ENCODE measurements around the gene NLRC5.

The NLRC5 gene

GRCh38 chr16:57054338-57054737 is 65.0 kb downstream of the NLRC5 start:
- no peak overlapping the region for H3K4me3 ChIP-seq (ENCODE audit: low read depth, low read length)
- TF ChIP-seq CTCF (IDR thresholded peaks at IDR 0.05; ENCODE audit: low read depth, low read length): no peak

DNA sequence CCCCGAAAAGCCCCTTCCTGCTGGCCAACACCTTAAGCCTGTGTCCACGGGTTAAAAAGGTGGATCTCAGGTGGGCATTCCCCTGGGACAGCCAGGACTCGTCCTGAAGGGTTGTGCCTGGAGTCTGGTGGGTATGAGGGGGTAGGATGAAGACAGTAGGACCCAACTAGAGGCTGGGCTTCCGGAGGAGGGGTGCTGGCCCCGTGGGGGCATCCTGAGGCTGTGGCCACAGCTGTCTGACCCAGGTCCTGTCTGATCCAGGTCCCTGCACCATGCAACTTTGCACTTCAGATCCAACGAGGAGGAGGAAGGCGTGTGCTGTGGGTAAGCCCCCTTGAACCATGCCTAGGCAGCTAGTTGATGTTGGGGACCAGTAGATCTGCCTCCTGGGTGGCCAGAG is 65.4 kb downstream of the NLRC5 start:
- no peak for TF ChIP-seq CTCF (IDR thresholded peaks at IDR 0.05; ENCODE audit: low read depth, low read length)
- no peak overlapping the region for H3K4me3 ChIP-seq (ENCODE audit: low read depth, low read length)

DNA sequence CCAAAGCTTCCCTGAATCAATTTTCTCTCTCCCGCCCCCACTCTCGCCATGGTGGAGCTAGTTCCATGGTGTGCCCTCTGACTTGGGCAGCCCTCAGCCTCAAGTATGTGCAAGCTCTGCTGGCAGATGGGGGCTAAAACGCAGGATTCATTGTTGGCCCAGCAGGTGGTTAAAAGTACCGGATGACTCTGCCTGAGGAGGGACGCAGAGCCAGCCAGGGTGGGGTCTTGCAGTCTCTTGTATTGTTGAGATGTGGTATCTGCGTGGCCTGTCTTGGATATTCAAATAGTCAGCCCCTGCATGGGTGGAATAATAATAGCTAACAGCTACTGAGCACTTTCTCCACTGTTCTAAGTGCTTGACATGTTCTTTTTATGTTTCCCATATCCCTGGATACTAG is 66.3 kb downstream of the NLRC5 start:
- no peak overlapping the region for H3K4me3 ChIP-seq (ENCODE audit: low read depth, low read length)
- no peak for TF ChIP-seq CTCF (IDR thresholded peaks at IDR 0.05; ENCODE audit: low read depth, low read length)

GRCh38 chr16:57058291-57058861 is 69.0 kb downstream of the NLRC5 start:
- no peak overlapping the region for H3K4me3 ChIP-seq (ENCODE audit: low read depth, low read length)

DNA sequence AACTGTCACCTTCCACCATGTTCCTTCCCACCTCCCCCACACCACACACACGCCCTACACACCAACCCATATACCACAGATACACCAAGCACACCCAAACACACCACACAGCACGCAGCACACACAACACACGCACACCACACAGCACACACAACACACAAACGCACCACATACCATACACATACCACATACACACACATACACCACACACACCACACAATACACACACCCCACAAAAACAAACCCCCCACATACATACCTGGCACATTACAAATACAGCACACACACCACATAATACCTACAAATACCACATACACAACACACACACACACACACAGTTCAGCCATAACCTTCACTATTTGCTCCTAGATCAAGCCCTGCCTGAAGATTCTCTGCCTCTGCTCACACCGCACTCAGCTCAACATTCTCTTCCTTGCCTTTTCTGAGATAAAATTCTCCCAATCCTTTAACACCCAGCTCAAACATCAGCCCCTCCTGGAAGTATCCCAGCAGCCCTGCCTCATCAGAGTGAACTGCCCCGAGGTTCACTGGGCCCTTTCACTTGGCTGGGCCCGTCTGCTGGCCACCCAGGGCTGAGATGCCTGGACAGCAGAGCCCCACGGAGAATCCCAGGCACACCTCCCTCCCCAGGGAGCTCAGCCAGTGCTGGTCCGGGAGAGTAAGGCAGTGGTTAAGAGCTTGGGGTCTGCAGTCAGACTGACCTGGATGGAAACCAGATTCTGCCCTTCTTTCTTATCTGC is 71.1 kb downstream of the NLRC5 start:
- TF ChIP-seq CTCF (IDR thresholded peaks at IDR 0.05; ENCODE audit: low read depth, low read length): no peak

More at GRCh38 chr16:57058291-57058861, 69.0 kb downstream of the NLRC5 start:
- TF ChIP-seq CTCF (IDR thresholded peaks at IDR 0.05; ENCODE audit: low read depth, low read length): no peak

DNA sequence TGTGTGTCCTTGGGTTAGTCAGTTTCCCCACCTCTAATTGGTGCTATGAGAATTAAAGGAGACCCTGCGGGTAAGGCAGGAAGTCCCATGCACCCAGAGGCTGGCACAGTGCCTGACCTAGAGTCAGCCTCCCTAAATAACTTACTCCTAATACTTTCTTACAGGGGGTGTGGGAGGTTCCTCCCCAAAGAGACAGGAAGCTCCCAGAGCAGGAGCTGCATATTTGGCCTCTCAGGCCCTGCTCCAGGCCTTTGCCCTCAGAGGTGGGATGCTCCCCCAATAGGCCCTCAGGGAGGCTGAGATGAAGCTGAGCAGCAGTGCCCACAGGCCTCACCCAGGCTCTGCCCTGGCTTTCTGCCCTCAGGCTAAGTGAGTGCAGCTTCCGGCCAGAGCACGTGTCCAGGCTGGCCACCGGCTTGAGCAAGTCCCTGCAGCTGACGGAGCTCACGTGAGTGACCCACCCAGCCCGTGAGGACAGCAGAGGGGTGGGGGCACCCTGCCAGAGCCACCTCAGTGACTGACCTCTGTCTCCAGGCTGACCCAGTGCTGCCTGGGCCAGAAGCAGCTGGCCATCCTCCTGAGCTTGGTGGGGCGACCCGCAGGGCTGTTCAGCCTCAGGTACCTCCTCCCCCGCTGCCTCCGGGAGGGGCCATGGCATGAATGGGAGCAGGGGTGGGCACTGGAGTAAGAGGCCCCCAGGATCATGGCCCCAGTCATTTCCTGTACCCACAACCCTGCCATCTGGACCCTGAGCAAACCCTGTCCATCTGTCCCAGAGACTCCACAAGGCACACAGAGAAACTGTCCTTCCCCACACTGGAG is 71.9 kb downstream of the NLRC5 start:
- no peak overlapping the region for H3K4me3 ChIP-seq (ENCODE audit: low read depth, low read length)

More for the DNA sequence above, 71.1 kb downstream of the NLRC5 start:
- no peak overlapping the region for H3K4me3 ChIP-seq (ENCODE audit: low read depth, low read length)

More for the DNA sequence above, 71.9 kb downstream of the NLRC5 start:
- TF ChIP-seq CTCF (IDR thresholded peaks at IDR 0.05; ENCODE audit: low read depth, low read length): no peak

Measured in WI38 (cell line).